NOMO-1 (cell line): ENCODE measurements around the gene CH25H.
A peak's percentile ranks its signal among the peaks of the same experiment; 100 is the strongest.

Experiments
- DNase-seq, 2 experiments: peaks; one replicate each; lab custom pipeline; 2025; ENCODE audit not compliant: unreplicated experiment in 2 of 2; lab: John Stamatoyannopoulos, UW

The CH25H gene

DNA sequence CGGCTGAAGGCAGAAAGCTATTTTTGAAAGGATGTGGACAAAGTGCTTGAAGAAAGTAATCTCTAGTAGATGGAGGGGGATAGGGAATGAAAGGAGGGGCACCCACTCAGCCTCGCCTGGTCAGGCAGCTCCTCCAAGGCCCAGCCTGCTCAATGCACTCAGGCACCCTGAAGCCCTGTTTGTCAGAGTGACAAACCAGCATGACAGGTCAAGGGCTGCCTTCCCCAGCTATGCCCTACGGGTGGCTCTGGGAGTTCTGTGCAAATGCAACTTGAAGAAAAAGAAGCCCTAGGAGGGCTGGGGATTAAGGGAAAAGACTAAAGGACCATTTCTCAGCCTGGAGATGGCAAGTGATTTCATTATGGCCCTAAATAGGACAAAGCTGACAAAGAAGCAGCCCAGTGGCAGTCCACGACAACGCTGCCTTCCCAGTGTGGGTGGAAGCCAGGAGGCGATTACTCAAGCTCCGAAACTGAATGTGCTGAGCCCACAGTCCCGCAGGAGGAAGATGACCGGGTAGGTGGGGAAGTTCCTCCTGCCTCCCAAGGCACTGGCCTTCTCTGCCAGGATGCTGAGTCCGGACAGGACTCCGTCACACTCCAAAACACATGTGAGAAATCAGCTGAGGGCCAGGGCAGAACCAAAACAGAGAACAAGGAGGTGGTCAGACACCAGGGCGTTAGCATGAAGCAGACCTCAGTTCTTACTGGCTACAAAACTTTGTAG lies 28.1 kb upstream of the CH25H start:
- no peak for DNase-seq

DNA sequence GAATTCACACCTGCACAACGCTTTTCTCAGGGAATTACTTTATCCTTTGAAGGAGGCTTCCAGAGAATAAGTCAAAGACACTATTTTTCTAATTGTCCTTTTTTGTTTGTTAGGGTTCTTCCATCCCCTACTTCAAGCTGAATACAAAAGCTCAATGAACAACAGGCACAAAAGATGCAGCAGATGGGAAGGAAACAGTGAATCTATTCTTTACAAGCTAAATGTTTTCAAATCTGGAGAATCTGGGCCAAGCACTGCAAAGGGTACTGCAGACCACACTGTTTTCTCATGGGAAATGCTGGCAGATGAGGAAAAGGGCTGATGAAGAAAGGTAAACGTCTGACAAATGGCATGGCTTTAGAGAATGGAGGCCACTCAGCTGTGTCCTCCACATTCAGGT lies 25.9 kb upstream of the CH25H start:
- DNase-seq: no peak

DNA sequence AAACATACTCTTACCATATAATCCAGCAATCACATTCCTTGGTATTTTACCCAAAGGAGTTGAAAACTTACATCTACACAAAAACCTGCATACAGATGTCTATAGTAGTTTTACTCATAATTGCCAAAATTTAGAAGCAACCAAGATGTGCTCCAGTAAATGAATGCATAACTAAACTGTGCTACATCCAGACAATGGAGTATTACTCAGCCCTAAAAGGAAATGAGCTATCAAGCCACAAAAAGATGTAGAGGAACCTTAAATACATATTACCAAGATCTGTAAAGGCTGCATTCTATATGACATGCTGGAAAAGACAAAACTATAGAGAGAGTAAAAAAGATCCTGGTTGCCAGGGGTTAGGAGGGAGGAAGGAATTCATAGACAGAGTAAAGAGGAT lies 21.8 kb upstream of the CH25H start:
- DNase-seq: no peak

DNA sequence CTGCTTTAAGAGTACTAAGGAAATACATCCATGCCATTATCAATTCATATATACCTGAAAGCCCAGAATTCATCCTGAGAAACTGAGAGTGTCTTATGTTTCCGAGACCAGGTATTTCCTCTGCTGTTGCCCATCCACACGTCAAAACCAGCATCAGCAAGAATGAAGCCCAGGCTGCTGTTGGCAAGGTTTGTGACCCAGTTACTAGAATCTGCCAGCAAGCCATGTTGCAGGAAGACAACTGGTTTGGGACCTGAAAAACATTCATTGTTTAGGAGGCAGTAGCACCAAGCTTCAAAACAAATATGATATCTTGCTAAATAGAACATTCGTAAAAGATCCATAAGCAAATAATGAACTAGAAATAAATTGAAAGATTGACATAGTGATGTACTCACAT lies 21.0 kb upstream of the CH25H start:
- DNase-seq: no peak

DNA sequence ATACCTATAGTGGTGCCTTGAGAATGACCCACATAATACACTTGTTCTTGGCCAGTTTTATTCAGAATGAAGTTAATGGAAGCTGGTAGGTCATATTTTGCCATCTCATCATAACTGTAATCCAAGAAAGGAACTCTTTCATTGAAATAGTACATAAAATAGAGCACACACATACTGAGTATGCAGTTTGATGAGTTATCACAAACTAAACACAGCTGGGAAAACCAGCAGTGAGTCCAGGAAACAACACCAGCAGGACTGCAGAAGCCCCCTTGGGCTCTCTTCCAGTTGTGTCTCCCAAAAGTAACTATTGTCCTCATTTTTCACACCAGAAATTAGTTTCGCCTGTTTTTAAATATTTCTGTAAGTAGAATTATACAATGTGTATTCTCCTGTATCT lies 19.8 kb upstream of the CH25H start:
- no peak for DNase-seq

DNA sequence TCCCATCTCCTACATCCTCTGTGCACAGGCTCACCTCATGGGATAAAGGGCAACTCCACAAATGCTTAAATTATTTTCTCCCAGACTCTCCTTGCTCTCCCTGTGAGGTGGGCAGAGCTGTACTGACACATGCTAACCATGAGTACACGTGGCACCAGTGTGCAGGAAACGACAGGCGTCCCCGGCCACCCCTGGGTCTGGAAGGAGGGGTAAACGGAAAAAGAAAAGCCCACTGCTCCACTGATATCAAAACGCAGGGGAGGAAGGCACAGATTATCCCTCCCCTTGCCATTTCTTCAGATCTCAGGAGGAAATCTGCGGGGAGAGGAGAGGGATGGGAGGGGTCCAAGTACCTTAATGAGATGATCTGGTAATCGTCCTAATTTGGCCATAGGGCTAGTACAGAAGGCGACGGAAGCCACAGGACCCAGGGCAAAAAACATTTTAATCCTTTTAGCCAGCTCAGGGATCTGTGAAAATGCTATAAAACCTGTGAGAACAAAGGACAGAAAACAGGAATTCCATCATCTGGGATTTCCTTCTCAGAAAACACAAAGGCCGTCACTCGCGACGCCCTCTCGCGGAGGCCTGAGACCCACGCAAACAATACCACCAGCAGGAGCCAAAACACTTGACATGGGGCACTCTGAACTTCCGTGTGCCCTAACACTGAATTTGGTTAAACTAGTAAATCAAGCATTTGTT lies 17.8 kb upstream of the CH25H start:
- DNase-seq: no peak

DNA sequence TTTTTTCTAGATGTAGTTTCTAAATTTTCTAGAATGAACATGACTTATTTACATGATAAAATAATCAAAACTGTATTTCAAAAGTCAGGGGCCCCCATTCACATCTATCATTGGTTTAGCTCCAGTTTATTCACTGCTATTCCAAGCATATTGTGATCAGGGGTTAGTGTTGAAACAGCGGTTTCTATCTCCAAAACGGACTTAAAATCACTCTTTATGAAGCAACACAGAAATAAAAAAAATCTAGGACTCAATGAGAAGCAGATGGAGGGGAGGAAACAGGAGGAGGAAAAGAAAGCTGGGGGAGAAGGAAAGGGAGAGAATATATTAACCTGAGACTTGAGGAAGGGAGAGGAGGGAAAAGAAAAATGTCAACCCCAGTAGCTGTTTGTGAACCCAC lies 14.8 kb upstream of the CH25H start:
- DNase-seq: no peak

DNA sequence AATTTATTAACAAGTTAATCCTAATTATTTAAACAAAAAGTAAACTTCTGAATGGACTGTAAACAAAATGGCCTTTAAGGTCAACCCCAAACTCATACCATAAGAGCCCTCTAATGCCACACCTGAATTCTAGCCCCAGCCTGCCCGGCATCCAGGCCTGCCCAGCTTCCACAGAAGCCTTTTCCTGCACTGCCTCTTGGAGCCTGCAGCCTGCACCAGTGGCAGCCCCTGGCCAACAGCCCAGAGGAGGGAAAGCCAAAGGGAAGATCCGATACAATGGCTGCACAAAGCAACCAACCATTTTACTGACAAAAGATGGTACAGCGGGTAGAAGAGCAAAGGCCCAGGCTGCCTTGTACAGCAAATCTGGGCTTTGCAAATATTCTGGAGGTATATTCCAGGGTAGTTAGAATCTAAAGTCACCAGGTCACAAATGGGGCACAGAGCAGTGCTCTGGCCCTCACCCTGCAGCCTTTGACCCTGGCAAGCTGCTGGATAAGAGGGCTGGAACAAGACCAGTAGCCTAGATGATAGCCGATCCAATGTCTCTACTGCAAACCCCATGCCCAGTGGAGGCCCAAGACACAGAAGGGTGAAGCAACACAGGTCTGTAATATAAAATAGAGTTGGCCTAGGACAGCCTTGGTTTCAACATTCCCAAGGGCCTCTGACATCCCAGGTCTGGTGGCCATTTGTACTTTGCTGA lies 12.5 kb upstream of the CH25H start:
- no peak for DNase-seq

DNA sequence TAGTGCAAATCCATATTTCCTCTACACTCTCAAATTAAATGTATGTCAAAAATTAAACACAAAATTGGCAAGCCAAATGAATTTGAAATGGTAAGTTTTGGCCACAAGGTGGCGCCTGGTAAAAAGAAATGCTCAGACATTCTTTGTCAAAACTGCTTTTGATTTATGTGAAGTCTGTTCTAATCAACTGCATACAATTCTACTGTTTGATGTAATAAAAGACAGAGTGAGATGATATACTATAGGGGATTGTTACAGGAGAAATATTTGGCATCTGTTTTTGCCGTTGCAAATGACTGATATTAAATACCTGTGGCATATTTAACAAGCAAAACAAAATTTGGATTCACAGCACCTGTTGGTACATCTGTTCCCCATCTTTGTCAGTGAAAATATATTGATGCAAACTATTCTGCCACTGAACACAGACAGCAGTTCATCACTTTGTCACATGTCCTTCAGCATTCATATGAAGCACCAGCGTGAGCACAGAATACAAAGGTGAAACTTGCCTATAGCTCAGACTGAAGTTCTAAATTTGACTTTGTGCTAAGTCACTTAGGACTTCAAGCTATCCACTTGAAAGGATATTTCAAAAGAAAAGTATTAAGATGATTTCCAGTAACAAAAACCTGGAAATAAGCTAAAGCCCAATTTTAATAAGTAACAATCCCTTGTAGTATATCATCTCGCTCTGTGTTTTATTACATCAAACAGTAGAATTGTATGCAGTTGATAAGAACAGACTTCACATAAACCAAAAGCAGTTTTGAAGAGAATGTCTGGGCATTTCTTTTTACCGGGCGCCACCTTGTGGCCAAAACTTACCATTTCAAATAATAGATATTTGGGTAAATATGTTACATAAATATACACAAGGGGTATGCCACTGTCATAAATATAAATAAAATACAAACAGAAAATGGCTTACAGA lies 10.2 kb upstream of the CH25H start:
- peak; percentile 28 to 45 for DNase-seq

DNA sequence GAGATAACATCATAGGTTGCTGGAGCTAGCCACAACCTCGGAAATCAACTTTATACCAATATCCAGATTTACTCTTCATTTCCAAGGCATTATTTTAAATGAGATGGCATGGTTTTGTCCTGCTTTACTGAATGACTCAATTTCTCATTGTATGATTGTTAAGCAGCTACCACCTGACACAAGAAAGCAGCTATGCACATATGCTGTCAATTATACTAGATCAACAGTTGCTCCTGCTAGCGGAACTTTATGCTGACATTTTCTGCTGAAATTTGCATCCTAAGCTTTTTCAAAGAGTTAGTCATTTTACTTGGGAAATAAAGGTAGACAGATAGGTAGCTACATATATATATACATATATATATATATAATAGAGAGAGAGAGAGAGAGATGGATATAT lies 8.9 kb upstream of the CH25H start:
- no peak for DNase-seq

DNA sequence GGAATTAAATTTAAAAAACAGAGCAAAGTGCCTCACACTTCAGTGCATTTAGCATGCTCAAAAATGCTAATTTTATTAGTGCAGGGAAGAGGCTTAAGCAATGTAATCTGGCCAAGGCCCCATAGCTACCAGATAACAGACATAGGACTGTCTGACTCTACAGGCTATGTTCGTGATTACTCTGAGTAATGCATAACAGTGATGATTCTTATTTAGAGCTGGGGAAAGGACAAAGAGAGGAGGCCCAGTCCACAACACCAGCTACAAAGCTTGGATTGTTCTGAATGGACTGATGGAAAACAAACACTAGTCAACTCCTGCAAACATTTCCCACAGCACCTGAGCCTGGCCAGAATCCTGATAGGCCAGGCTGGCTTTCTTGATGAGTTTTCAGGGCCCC lies 8.4 kb upstream of the CH25H start:
- DNase-seq: no peak

DNA sequence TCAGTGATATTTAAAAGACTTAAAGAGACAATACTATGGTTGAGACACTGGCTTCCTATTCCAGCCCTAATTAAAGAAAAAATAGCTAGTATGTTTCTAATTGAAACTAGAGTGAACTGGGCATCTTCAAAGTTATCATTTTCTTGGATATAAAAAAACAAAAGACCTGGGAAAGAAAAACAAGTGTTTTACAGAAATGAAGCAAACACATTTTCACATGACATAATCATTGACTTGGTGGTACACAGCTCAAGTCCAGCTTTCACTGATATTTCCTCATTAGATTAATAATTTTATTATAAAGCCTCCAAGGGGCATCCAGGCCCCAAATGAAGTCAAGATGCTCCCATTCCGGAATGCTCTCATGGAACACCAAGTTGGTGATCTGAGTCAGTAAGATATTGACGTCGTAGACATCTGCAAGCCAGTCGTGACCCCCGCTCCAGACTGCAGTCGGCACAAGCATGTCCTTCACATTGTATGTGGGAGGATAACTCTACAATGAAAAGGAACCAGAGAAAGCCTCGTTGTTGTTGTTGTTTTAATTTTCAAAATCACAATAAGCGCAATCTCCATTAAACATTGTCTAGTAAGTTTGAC lies 7.5 kb upstream of the CH25H start:
- no peak for DNase-seq

DNA sequence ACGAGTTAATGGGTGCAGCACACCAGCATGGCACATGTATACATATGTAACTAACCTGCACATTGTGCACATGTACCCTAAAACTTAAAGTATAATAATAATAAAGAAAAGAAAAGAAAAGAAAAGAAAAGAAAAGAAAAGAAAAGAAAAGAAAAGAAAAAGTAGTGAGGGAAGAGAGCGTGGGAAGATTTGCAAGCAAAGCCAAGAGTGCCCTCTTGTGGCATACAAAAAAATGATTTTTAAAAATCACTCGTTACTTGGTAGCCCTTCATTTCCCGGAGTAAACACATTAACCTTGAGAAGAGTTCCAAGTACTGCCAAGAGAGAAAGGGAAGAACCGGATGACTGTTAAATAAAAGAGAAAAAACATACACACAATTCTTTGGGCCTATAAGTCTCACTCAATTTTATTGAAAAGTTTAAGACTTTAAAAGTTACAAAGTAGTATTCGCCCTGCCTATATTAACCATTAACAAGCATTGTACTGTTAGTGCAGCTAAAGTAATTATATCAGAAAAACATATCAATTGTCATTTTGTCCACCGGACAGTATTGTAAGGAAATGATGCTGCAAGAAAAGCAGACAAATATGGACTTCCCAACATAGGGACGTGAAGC lies 6.2 kb upstream of the CH25H start:
- DNase-seq: peak; percentile 16 to 54

DNA sequence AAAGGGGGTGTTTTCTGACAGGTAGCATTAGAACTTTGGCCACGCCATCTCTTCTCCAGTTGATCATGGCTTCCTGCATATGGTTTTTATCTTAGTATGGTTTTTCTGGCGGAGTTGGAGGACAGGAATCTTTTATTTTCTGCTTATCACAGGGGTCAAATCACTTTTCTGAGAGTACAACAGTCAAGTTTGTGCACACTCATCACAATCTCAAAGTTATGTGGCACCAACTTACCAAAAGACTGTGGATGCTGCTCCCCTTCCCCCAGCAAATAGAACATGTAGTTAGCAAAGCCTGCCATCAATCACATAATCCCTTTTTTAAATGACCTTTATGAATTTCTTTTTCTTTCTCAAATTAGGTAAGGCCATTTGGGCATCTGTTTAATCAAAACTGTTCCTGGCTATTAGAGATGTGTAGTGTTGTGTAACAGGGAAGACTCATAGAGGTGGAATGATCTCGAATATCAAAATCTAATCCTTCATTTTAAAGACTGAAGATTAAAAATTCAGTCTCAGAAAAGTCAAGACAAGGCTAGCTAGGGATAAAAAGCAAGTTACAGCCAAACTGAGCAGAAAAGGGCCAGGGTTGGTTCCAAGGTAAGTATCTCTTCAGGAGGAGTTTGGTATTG lies 3.8 kb upstream of the CH25H start:
- no peak for DNase-seq

DNA sequence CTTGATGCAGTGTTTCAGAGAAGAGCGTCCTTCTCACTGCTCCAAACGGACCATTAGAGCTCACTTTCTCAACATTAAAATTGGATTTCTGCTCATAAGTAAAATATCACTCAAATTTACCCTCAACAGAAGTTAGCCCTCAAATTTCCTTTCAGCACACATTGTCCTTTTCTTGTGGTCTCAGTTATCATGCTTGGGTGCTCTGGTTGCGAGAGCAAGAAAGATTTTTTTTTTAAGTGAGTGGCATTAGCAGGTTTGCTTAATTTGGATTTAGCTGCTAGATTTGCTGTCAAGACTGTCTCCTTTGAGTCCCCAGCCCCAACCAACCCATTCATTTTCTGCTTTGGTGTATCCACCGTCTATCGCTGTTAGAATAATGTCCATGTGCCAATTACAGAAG lies 2.6 kb upstream of the CH25H start:
- no peak for DNase-seq

DNA sequence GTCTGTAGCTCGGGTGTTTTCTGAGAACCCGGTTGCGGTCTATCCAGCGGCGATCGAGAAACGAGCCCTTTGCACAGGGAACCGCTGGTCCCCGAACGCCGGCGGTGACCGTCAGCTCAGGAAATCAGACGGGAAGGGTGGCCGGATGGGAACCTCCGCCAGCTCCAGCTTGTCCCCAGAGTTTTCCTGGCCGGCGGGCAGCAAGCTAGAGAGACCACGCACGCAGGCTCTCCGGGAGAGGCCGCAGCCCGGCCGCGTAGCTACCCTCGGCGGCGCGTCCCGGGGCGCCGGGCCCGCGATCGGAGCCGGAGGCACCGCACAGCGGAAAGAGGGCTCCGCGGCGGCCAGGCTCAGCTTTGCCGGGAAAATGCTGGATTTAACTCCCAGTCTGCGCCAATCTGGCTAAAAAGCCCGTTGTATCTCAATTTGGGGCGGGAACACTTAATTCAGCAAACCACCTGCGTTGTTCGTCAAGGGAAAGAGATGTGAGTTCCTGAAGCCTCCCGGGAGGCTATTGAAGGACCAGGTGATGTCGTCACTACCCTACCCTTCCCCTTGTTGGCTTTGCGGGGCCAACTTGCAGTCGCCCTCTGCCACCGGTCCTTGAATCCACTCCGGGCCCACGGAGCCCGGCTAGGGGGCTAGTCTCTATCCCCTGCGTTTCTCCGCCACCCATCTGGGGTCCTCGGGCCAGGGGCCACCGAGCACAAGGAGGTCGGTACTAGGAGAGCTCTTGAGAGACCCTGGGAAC lies 859 bp upstream of the CH25H start:
- DNase-seq: no peak

DNA sequence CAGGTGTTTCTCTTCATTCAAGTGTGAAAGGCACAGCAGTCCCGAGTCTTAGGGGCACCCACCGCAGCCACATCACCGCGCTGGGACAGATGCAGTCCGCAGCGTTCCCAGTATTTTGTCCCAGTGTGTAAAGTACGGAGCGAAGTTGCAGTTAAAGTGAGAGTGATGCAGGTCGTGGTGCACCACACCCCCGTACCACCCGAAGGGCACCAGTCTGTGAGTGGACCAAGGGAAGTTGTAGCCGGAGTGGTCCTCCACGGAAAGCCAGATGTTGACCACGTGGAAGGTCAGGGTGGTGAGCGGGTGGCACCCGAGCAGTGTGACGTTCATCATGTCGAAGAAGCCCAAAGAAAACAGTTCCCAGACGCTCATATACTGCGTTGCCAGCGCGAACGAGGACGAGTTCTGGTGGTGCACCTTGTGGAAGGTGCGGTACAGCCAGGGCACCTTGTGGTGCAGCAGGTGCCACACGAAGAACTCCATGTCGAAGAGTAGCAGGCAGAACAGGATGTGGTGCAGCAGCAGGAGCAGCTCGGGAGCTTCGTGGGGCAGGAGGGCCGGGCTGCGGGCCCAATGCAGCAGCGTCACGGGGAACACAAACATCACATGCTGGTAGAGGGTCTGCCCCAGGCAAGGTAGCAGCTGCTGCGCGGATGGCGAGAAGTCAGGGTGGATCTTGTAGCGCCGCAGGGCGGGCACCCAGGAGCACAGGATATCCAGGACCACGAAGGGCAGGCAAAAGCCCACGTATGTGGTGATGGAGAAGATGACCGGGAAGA lies 526 bp downstream of the CH25H start:
- DNase-seq: no peak

DNA sequence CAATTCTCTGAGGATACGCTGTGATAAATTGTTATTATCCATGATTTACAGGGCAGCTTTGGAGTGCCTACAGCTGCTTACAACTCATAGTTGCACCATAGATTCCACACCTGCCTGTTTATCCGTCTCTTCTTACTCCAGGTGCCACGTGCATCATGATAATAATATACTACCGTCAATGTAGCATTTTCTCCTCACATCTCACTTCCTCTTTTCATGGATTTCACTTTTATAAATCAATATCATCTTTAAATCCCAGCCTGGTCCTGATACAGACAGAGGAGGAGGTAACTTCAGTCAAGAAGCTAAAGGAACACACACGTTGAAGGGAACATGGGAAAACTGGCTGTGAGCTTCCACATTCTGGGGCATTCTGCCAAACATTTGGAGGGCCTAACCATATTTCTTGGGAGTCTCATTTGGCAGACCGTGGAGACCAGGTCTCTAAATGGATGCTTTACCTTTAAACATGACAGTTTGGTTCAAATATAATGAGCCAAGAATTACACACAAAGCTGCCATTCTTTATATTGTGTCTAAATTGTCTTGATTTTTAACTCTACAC lies 2.4 kb downstream of the CH25H start:
- peak in 1 of 2 experiments; percentile 12 for DNase-seq
